GM21737 (cell line): ENCODE results near the gene UBA7.

ENCODE experiments used
- ATAC-seq: cut with Tn5 transposase; IDR thresholded peaks from one replicate; pipeline ENCODE4 v1.9.1; 2021; ENCODE audit warnings: mild to moderate bottlenecking, moderate library complexity; ENCODE audit not compliant: unreplicated experiment

UBA7 gene

DNA sequence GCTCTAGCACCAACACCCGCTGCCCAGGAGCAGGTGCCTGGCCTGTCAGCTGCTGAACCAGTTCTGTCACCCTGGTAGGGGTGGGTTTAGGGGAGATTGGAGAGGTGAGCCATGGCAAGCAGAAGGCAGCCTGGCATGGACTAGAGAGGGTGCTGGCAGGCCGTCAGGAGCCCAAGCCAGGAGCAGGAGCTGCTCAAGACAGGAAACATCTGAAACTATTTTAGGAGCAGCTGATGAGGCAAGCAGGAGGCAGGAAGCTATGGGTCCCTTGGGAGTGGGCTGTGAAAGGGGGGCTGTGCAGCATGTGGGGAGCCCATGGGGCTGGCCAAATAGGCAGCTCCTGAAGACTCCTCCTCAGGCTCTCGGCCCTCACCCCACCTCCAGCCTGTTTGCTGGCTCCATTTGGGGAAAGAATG lies 8.4 kb downstream of the UBA7 start:
- no peak for ATAC-seq

GRCh38 chr3:49804141-49805041 lies 9.4 kb downstream of the UBA7 start:
- no peak for ATAC-seq

GRCh38 chr3:49803465-49804140 lies 10.2 kb downstream of the UBA7 start:
- ATAC-seq: peak; percentile 3

- peak; percentile 49 for ATAC-seq
Measured at GRCh38 chr3:49802719-49803464, 10.9 kb downstream of the UBA7 start, which contains the start of gene INKA1. Gene INKA1, plus strand, starts transcription at chr3:49803261. Its CDS starts 132 bp downstream, at chr3:49803393.

GRCh38 chr3:49801160-49801559 lies 12.6 kb downstream of the UBA7 start:
- ATAC-seq: no peak

DNA sequence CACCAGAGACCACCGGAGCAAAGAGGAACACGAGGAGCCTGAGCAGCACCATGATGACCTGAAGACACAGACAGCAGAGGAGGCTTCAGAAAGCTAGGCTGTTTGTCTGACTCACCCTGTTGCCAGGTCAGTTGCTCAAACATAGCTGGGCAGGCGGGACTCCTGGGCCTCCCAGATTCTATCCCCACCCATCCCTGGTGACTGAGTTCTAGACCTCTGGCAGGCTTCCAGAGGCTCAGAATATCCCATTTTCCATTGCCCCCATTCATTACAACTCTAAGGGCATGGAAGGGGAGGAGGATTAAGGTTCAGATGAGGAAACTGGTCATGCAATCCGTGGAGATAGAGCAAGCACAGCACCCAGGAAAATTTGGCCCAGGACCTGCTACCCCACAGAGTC lies 14.0 kb downstream of the UBA7 start, which contains the start of gene CDHR4:
CDHR4 (minus strand) TSS at position 113 of the 400 bp plus-strand sequence; CDS start at position 52, 61 bp downstream.
- no peak for ATAC-seq

DNA sequence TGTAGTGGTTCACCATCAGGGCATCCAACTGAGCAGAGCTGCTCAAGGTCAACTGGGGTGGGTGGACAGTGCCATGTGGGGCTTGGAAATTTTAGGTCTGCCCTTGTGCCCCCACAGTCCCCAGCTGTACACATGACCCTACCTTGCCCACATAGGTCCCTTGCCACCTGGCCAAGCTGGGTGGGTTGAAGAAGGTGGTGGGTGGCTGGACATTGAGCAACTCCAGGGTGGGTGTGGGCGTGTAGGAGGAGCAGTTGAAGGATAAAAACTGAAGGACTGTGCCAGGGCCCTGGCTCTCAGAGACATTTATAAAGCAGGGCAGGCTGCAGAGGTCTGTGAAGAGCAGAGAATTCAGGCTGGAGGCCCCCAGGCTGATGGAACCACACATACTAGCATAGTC lies 14.6 kb downstream of the UBA7 start:
- ATAC-seq: no peak

DNA sequence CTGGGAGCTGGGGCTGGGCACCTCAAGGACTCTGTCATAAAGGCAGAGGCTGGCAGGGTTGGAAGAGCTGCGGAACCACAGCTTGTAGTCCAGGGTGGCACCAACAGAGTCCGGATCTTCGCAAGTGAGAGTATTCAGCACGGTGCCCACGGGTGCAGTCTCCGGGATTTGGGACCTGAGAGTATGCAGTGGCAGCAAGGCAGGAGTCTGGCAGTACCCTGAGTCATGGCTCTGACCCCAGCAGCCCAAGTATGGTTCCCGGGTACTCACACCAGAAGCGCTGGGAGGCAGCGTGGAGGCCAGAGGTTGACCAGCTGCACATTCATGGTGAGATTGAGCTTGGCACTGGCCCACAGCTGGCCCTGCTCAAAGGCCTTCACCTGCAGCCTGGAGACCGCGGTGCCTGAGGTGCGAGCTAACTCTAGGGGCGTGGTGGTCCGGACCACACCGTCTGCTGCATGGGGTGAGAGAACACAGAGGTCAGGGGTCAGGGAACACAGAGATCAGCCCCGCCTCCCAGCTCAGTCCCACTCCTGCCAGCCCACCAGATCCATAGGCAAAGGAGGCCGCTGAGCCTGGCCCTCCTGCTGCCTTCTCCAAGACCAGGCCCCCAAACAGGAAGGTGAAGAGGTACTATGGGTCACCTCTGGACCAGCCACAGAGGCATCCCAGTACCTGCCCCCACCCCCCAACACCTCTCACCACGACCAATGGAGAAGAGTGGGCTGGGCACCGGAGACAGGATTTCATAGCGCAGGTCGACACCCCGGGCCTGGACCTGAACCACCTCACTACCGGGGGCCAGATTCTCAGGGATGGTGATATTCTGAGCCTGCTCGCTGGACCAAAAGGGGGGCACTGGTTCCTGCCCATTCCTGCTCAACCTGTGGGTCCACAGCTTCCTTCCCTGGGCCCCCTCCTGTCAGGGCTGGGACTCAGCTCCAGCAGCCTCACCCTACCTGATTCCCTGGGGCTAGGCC lies 18.5 kb downstream of the UBA7 start:
- no peak for ATAC-seq

GRCh38 chr3:49794431-49794830 lies 19.3 kb downstream of the UBA7 start:
- ATAC-seq: no peak

- no peak for ATAC-seq
Measured at GRCh38 chr3:49793486-49794085, 20.2 kb downstream of the UBA7 start.

- no peak for ATAC-seq
Measured at GRCh38 chr3:49792371-49793150, 21.2 kb downstream of the UBA7 start.

DNA sequence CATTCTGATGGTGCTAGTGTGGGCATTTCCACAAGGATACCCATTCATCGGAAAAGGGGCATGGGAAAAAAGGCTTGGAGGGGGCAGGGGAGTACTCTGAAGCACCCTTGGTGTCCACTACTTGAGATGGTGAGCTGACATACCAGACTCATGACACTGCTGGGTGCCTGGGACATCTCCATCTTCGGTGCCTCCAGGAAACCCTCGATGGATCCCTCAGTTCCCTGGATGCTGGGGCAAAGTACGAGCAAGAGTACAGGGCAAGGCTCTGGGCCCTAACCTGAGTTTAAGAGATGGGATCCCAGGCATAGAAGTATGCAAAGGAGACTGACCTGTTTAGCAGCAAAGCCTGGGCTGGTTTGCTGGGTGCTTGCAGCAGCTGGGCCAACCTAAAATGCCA lies 22.2 kb downstream of the UBA7 start:
- ATAC-seq: no peak

DNA sequence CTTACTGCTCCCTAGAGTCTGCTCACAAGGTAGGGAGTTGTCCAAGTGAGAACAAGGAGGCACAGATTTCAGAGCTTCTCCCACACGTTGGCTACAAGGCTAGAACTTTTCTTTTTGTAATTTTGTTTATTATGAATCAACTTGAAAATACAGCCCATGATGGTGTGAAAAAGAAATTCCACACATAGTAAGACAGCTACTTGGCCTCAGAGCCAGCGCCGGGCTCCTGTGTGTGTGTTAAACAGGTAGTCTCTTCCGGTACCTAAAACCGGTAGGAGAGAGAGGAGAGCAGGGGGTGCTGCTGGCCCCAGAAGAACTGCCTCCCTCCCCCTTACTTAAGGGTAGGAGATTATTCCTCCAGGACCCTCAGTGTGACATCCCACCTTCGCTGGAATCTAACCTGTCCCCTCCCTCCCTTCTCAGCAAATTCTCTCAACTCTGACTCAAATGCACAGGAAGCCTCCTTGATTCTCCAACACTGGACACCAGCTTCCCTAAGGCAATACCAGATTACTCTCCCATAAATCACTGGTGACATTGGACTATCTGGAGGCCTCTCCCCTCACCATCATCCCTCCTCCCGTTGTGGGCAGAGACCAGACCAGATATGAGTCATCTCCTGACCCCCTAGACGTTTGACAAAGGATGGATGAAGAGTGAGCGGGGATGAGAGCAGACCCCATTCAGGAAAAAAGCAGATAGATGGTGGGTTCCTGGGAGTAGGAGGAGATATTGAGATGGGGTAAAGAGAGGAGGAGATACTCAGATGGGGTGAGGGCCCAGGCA lies 22.9 kb downstream of the UBA7 start:
- ATAC-seq: no peak

GRCh38 chr3:49788056-49788455 lies 25.7 kb downstream of the UBA7 start:
- no peak for ATAC-seq

GRCh38 chr3:49787536-49787935 lies 26.2 kb downstream of the UBA7 start:
- ATAC-seq: no peak

DNA sequence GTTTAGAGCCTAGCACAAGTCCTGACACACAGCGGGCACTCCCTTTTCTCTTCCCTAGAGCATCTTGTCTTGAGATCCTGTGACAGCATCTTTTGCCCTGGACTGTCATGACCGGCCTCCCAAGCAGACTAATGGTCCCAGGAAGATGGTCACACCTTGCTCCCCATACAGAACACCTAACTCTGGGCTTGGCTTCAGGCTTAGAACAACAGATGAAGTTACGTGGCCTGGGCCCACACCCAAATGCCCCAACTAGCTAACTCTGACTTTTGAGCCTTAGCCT lies 26.6 kb downstream of the UBA7 start:
- no peak for ATAC-seq

DNA sequence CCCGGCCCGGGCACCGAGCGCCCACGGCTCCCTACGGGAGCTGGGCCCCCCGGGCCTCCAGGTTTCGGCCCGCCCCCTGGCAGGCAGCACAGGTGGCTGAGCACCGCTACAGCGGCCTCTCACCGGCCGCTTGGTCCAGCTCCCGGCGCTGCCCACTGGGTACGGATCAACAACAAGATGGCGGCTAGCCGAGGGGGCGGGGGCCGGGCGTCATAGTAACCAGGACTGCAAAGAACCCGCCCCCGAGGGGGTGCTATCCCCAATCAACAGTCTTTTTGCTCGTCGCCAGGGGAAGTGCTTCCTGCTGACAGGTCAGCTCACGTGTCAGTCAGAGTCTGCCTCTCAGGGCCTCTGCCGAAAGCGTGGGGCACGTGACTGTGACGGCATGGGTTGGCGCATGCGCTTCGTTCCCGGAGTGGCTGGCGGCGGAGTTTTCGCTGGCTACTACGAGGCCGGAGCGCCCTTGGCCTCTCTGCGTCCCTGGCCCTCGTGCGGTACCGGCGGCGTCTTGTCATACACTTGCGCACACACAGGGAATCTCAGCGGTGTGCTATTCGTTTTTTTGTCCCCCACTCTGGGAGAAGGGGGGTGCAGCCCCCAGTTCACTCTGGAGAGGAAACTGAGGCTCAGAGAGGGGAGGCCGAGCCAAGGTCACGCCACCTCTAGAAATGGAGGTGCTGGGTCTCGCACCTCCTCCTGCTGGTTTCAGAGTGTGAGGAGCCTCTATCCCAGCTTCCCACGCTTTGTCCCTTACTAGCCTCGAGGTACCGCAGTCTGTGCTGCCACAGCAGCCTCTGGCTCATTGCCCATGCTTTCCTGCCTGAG lies 27.2 kb downstream of the UBA7 start, which contains the start of gene IP6K1:
IP6K1 (minus strand) TSS at position 186 of the 825 bp plus-strand sequence. CDS start 38,502 bp downstream, outside the sequence.
- peak; percentile 96 for ATAC-seq
